ENCODE data around the gene SMARCAL1.

DNA sequence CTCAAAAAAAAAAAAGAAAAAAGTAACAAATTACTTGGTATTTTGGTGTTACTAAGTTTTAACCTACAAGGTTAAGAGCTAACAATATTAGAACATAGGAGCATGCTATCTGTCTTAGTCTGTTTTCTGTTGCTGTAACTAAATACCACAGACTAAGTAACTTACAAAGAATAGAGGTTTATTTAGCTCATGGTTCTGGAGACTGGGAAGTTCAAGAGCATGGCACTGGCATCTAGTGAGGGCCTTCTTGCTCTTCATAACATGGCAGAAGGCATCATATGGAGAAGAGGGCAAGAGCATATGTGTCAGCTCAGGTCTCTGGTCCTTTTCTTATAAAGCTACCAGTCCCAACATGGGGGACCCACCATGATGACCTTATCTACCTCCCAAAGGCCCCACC is 36.5 kb downstream of the SMARCAL1 start:
- TF ChIP-seq, protein P1, sequence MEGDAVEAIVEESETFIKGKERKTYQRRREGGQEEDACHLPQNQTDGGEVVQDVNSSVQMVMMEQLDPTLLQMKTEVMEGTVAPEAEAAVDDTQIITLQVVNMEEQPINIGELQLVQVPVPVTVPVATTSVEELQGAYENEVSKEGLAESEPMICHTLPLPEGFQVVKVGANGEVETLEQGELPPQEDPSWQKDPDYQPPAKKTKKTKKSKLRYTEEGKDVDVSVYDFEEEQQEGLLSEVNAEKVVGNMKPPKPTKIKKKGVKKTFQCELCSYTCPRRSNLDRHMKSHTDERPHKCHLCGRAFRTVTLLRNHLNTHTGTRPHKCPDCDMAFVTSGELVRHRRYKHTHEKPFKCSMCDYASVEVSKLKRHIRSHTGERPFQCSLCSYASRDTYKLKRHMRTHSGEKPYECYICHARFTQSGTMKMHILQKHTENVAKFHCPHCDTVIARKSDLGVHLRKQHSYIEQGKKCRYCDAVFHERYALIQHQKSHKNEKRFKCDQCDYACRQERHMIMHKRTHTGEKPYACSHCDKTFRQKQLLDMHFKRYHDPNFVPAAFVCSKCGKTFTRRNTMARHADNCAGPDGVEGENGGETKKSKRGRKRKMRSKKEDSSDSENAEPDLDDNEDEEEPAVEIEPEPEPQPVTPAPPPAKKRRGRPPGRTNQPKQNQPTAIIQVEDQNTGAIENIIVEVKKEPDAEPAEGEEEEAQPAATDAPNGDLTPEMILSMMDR (IDR thresholded peaks at IDR 0.05; ENCODE audit: poor library complexity, severe bottlenecking): no peak
- TF ChIP-seq TAF1 (IDR thresholded peaks at IDR 0.05; ENCODE audit: low read depth) (no peak), MXI1 (conservative IDR thresholded peaks at IDR 0.05; ENCODE audit: poor library complexity, severe bottlenecking) (no peak), EP300 (conservative IDR thresholded peaks at IDR 0.05; ENCODE audit: poor library complexity, severe bottlenecking) (no peak), EZH2 (IDR thresholded peaks at IDR 0.05; ENCODE audit: borderline replicate concordance, insufficient read depth, low read length, poor library complexity, severe bottlenecking) (no peak), RAD21 (conservative IDR thresholded peaks at IDR 0.05) (no peak)
- TF ChIP-seq, protein P2, sequence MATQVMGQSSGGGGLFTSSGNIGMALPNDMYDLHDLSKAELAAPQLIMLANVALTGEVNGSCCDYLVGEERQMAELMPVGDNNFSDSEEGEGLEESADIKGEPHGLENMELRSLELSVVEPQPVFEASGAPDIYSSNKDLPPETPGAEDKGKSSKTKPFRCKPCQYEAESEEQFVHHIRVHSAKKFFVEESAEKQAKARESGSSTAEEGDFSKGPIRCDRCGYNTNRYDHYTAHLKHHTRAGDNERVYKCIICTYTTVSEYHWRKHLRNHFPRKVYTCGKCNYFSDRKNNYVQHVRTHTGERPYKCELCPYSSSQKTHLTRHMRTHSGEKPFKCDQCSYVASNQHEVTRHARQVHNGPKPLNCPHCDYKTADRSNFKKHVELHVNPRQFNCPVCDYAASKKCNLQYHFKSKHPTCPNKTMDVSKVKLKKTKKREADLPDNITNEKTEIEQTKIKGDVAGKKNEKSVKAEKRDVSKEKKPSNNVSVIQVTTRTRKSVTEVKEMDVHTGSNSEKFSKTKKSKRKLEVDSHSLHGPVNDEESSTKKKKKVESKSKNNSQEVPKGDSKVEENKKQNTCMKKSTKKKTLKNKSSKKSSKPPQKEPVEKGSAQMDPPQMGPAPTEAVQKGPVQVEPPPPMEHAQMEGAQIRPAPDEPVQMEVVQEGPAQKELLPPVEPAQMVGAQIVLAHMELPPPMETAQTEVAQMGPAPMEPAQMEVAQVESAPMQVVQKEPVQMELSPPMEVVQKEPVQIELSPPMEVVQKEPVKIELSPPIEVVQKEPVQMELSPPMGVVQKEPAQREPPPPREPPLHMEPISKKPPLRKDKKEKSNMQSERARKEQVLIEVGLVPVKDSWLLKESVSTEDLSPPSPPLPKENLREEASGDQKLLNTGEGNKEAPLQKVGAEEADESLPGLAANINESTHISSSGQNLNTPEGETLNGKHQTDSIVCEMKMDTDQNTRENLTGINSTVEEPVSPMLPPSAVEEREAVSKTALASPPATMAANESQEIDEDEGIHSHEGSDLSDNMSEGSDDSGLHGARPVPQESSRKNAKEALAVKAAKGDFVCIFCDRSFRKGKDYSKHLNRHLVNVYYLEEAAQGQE (IDR thresholded peaks at IDR 0.05; ENCODE audit: borderline replicate concordance): no peak

All from neural cell (in vitro differentiated cells).